Hematopoietic multipotent progenitor cell treated with erythropoietin and hydrocortisone succinate and interleukin-3 and kit ligand, for 4 days (in vitro differentiated cells): ENCODE results near the gene USP48.

Experiments
- DNase-seq: peaks from one replicate; pipeline ENCODE4 v3.0.0-alpha.2; 2015

Gene USP48

DNA sequence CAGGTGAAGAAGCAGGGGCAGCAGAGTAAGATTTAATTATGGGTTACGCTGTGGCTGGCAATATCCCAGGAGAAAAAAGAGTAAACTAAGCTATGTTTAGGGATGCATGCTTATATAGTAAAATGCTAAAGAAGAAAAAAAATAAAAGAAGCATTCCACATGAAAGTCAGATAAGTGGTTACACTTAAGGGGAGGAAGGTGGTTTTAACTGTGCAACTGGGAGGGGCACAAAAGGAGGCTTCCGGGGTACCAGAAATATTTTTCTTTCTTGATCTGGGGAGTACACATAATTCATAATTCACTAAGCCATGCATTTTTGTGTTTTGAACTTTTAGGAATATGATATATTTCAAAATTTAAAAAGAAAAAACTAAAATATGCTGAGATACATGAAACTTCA lies 39.5 kb downstream of the USP48 start:
- DNase-seq: no peak

DNA sequence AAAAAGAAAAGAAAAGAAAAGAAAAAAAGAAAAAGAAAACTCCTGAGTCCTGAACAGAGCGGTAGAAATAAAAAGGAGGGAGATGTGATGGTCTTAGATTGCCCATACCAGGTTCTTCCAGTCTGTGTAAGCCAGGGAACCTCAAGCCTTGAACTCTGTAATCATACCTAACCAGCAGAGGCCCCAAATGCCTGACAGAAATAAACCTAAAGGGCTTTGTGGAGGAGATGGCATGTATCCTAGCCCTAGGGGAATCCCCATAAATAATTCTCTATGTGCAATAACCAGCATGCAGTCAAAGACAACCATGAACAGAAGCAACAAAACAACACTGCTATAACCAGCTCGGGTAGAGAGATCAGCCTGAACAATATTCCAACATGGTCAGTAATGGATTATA lies 40.4 kb downstream of the USP48 start:
- DNase-seq: peak; percentile 24

DNA sequence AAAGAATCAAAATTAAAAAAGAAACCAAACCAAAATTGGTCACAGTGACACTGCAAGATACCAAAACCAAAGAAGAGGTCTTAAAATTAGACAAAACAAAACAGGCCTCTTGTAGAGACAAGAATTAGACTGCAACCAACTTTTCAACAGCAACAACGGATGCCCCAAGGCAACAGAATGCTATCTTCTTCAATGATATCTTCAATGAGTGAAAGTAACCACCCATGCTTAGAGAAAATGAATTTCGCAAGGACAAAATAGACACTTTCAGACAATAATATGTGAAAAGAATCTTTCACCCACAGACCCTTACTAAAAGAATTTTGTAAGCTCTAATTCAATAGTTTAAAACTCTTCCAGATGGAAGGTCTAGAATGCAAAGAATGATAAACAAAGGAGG lies 41.7 kb downstream of the USP48 start:
- no peak for DNase-seq

DNA sequence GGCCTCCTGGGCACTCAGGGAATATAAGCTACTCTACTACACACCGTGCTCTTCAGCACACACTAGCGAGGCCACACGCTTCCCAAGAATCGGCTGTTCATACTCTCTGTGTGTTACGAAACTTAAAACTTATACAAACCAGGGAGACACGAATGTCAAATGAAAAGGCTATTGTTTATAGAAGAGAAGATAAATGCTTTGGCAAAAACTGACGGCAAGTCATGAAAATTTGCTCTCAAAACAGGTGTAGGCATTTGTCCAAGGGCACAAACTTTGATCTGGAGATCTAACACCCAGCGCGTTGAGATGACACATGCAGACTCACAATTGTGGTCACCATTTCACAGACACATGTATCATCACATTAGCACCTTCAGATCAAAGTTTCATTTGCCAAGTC lies 46.1 kb downstream of the USP48 start:
- no peak for DNase-seq

DNA sequence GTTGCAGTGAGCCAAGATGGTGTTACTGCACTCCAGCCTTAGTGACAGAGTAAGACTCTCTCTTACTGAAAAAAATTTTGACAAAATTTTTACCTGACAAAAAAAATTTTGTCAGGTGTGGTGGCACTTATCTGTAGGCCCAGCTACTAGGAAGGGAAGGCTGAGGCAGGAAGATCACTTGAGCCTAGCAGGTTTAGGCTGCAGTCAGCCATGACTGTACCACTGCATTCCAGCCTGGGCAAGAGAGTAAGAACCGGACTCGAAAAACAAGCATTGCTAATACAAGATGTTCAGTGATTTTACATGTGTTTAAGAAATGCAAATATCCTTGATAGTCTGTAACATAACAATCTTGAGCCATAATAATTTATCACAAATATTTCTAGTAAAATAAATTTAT lies 46.9 kb downstream of the USP48 start:
- no peak for DNase-seq

DNA sequence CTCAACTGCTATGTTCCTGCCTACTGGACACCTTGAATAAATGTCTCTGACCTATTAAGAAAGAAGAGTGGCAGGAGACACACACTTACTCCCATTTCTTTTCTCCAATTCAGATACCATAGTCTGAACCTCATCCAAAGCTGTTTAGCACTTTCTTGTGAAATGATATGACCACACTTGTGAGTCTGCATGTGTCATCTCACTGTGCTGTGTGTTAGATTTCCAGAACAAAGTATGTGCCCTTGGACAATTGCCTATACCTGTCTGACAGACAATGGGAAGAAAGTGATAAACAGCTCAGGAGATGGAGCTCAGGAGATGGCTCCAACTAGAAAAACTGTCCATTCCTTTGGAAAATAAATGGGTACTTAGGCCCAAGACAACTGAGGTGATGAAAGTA lies 48.4 kb downstream of the USP48 start:
- no peak for DNase-seq

DNA sequence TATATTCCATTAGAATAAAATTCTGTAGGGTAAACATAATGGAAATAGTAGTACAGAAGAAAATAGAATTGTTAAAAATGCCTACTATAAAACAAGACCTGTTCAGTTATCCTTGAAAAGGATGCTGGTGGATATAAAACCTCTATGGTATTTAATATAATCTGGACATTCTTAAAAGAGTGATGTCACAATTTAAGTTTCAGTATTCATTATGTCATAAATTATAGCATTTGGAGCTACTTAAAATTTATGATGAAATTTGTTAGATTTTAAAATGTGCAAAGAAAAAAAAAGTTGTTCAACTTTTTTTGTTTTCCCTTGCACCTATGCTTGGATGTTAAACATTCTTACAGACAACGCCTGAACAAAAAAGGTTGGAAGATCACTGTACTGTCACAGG lies 50.3 kb downstream of the USP48 start:
- DNase-seq: no peak

DNA sequence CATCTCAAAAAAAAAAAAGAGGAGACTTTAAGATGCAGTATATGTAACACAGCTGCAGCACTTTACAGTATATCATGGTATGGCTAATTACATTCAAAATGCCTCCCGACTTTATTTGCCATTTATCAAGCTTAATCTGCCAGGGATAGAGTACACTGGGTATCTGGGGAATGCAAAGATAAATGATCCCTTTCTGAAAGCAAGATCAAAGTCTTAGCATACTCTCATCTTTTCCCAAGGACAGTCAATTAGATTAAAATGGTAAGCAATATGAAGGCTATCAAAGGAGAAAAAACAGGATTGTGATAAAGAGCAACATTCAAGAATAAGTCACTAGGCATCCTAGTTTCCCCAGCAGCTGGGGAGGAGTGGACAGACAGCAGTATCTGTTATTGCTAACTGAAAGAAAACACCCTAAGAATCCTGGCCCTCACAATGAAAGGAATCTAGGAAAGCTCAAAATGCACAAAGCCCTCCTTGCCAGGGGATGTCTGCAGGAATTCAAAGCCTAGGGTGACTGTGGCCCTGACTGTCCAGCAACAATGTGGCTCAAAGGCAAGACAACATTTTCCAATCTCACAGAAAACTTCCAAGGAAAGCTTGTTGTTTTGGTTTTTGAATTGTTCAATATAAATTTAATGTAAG lies 57.1 kb downstream of the USP48 start:
- DNase-seq: no peak

DNA sequence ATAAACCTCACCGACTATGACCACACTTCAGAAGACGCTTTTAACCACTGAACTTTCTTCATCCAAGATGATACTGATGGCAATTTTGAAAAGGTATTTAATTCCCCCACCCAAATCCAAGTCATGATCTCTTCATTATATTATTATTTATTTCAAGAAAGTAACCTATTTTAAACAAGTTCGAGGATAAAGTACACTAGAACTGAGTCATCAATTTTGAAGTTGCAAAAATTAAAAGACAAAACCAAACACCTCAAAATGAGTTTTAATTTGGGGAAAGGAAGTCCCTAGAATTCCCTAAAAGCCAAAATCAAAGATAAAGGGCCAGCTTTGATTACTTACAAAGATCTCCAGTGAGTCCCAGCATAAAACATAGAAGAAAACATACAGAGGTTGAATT lies 58.4 kb downstream of the USP48 start:
- DNase-seq: no peak

DNA sequence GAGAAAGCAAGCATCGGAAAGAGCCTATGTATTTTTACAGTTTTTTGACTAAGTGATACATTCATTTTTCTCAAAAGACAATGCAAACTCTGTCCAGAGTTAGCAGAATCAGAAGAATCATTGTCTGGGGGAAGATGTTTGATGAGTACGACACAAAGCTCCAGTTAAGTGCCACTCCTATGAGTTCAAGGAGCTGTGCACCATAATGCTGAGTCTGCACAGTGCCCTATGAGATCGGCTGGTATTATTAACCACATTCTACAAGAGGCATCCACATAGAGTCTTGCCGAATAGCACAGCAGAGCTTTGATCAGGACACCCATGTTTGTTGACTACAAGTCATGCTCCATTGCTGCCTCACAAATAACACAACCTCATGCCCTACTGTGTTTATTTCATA lies 58.9 kb downstream of the USP48 start:
- no peak for DNase-seq

DNA sequence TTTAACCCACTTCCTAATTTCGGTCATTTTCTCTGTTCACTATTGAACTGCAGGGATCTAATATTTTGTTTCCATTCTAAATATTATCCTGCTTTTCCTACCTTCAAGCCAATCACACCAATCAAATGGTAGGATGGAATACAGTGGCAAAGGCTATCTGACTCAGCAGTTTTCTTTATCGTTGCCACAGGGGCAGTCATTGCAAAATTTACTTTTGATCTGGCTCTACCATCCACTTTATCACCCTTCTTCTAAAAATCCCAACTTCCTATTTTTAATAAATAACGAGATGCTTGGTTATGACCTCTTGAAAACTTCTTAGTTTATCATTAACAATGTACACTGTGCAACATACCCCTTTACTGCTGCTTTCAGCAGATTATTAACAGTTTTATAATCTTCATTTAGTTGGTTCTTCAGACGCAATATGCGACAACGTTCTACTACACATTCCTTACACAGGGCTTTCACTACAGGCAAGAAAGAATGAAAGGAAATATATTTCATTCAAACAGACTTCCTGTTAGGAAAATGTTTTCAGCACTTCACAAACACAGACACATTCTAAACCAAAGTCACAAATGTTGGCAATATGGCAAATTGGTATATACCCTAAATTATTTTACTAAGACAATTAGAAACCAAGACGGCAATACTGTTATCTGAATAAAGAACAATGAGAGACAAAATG lies 61.5 kb downstream of the USP48 start:
- peak; percentile 83 for DNase-seq

DNA sequence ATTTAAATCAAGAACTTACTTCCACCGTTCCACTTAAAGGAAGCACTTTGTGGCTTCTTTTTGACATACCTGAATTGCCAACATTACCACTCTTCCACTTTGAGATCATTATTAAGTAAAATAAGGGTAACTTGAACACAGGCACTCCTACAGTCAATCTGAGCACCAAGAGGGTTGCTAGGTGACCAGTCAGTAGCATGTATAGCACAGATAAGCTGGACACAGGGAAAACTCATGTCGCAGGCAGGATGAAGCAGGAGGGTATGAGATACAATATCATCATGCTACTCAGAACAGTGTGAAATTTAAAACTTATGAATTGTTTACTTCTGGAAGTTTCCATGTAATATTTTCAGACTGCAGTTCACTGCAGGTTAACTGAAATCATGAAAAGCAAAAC lies 66.8 kb downstream of the USP48 start:
- peak; percentile 50 for DNase-seq

DNA sequence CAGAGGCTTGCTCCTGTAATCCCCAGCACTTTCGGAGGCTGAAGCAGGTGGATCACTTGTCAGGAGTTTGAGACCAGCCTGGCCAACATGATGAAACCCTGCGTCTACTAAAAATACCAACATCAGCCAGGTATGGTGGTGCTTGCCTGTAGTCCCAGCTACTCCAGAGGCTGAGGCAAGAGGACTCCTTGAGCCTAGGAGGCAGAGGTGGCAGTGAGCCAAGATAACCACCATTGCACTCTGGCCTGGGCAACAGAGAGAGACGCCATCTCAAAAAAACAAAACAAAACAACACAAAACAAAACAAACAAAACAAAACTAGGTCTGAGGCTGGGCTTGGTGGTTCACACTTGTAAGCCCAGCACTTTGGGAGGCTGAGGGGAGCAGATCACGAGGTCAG lies 75.1 kb downstream of the USP48 start:
- no peak for DNase-seq

DNA sequence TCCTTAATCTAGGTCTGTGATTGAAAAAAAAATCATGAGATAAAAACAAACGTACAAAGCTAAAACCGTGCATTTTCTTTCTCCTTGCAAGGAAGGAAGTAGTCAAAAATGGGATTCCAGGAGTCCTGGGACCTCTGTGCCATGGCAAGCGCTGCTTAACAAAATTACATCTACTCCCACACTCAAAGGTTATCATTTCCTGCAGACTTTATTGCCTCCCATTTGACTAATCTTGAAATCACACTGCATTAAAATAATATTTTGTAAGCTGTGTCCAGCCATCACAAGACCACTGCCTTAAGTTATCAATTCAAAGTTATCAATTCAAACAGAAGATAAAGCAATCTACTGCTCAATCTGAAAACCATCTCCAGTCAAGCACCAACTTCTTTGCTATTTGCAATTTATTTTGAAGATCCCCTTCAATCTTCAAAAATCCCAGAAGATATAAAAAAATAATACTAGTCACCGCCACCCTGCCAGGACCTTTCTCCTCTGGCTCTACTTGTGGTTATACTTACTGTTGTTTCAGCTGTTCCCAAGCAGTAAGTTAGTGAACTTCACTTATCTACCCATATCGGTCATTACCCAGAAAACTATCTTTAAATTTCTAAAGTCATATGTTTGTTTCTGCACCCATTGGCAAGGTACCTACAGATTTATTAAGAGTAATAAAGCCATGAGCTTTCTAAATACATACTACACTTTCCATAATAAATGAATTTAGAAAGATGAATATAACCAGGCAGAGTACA lies 75.7 kb downstream of the USP48 start:
- DNase-seq: peak; percentile 31

DNA sequence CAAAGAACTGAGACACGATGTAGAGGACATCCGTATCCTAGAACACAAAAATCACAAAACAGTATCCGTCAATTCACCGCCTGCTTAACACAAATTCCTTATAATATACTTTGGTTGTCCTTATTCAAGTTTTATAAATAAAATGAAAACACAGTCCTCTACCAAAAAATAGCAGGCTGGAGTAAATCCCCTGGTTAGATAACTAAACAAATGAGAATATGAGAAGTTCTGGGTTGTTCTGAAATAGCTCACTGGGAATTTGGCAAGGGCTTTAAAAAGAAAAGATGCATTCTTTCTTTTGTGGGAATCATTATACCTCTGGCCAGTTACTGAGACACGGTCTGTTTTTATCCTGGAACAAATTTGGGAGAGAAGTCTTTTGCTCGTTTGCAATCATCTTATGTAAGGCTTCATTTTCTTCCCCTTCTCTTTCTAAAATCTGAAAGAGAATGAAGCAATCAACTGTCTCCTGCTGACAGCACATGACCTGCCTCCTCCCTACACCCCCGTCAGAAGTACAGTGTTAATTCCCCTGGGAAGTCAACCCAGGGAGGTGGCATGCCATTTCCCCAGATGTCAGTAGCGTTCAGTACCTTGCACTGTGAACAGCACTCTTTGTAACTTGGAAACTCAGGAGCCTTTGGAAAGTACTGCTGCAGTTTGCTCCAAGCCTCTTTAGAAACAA lies 76.7 kb downstream of the USP48 start:
- DNase-seq: no peak

DNA sequence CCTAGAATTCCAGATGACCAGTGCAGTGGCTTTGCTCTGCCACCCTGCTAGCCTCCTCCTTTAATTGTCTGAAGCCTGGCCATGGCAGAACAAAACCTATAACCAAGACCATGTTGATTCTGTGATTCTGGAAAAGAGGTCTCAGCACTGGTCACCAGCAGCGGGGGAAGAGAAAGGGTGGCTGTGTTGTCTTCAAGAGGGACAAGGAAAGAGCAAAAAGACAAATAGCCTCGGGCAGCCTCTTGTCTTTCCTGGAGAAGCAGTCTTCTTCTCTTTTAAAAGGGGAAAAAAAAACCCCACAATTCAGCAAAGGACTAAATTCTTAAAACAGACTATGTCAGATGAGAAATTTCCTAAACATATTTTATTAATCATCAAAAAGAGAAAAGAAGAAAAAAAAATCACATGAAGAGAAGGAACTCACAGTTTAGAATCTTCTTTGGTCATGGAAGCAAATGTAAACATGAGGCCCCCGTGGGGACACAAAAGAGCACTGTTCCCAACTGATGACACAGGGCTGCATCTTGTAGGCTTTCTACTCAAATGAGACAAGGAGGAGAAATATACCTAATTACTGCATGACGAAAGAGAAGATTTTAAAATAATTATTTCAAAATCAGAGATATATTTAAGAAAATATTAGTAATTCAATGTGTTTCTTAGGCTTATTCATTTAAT lies 77.5 kb downstream of the USP48 start:
- DNase-seq: no peak

DNA sequence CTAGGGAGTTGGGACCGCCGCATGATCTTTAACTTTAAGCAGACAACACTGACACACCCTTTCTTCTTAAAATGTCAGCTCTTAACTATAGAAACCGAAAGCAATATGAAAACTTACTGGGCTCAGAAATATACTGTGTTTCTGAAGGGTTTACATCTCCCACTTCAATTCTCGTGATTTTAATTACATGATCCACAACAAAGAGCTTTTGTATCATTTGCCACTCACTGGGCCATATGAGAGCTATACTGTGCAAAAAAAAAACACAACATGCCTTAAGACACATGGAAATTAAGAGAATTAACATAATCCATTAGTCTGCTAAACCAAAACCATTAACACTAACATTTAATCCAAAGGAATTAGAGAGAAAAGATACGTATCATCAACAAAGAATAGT lies 78.8 kb downstream of the USP48 start:
- peak; percentile 14 for DNase-seq

DNA sequence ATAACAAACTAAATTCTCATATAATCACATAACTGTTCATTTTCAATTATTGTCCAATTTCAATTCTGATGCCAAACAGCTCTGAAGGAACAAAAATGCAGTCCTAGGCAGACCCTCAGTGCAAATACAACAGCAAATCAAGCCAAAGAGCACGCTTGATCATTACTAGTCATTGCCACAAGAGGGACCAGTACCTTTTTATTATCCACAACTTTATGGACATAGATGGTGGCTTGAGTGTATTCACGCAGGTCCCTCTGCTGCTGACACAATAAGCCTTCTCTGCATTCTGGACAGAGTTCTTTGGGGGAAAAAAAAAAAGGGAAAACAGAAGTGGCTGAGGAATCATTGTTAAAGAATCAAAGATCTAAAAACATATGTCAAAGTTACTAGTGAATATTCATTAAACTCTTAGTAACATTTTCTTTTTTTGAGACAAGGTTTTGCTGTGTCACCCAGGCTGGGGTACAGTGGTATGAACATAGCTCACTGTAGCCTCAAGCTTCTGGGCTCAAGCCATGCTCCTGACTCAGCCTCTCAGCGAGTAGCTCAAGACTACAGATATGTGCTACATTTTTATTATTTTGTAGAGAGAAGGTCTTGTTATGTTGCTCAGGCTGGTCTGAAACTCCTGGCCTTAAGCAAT lies 79.5 kb downstream of the USP48 start:
- DNase-seq: peak; percentile 85

DNA sequence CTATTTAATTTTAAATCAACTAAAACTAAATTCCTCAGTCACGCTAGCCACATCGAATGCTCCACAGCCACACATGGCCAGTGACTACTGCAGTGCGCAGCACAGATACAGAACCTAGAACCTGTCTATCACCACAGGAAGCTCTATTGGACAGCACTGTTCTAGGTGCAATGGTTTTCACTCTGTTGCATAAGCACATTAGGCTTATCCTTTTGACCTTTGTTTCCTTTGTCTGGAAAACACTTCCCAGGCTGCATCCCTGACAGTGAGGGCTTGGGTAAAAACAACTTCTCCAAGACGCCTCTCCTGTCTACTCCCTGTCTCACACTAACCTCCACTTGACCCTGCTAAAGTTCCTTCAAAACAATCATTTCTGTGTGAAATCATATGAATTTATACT lies 80.2 kb downstream of the USP48 start:
- no peak for DNase-seq

DNA sequence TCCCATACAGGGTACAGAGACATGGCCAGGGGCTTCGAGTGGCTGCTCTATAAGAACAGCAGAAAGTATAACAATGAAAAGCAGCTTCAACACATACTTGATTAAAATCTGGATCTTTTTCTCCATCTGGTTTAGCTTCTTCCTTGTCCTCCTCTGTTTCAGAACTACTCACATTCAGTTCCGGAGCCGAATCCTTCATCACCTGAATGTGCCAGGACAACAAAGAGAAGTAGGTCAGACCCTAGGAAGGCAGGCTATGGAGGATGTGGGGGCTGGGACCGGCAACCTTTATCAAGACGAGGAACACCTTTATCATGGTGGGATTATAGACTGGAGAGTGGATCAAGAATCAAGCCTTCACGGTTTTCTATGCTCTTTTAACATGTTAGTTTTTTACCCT lies 81.5 kb downstream of the USP48 start:
- no peak for DNase-seq

DNA sequence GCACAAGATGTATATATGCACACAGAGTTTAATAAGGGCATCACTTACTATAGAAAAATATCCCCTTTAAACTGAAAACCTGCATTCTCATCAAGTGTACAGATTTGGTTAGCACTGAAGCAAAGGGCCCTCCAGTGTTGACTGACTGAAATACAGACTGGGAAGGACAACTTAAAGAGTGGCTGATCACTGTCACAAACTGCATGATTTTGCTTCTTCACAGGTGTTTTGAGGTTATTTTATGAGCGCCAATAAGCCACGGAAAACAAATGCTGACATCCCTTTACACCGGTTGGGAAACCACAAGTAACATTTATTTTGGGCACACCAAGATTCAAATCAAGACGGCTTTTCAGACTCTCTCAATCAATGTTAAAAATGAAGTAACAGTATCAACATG lies 82.9 kb downstream of the USP48 start:
- DNase-seq: peak; percentile 31

DNA sequence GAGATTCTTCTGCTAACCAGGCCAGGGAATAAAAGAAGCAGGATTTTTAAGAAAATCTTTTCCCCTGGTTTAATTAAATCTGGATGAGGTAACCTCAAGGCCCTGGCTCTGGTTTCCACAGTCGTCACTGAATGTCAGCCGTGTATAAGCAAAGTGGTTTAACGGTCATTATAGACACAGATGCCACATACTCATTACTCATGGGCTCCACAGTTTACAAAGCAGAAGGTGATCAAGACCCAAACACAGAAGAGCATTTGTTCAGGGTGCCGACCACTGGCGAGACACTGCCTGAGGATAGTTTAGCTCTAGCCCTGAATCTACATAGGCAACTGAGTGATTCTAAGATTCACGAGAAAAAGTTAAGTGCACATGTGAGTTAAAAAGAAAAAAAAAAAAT lies 86.0 kb downstream of the USP48 start:
- DNase-seq: no peak

DNA sequence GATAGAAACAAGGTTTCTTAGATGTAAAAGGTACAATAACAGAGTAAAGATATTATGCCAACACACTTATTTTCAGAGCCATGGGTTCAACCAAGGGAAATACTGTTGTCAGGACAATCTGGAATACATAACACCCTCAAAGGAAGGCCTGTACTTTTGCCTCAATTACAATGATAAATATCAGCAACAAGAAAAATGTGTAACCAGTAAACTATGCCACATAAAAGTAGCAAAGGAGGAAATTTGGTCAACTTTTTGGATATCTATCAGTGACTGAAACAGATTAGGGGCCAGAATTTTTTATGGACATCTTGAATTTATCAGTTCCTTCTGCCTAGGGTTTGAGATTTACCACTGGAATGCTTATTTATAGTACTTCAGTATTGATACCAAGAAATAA lies 89.2 kb downstream of the USP48 start:
- DNase-seq: no peak
